Measurements from ENCODE around the gene PIK3R5.

DNA sequence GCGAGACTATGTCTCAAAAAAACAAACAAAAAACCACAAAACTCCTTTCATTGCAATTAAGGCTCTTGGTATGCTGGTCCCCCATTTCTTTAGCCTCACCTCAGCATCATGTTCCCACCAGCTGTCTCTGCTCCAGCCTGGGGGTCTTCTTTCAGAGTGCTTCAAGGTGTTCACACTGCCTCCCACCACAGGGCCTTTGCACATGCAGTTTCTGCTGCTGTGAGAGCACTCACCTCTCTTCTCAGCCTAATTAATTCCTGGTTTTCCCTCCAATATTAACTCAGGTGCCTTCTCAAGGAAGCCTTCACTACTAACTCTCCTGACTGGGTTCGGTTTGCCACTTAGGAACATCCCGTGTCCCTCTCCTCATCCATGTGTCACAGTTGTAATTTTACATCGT lies 82.2 kb downstream of the PIK3R5 start:
- TF ChIP-seq, protein P1, sequence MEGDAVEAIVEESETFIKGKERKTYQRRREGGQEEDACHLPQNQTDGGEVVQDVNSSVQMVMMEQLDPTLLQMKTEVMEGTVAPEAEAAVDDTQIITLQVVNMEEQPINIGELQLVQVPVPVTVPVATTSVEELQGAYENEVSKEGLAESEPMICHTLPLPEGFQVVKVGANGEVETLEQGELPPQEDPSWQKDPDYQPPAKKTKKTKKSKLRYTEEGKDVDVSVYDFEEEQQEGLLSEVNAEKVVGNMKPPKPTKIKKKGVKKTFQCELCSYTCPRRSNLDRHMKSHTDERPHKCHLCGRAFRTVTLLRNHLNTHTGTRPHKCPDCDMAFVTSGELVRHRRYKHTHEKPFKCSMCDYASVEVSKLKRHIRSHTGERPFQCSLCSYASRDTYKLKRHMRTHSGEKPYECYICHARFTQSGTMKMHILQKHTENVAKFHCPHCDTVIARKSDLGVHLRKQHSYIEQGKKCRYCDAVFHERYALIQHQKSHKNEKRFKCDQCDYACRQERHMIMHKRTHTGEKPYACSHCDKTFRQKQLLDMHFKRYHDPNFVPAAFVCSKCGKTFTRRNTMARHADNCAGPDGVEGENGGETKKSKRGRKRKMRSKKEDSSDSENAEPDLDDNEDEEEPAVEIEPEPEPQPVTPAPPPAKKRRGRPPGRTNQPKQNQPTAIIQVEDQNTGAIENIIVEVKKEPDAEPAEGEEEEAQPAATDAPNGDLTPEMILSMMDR (IDR thresholded peaks at IDR 0.05) = no peak
- no peak for TF ChIP-seq POLR2A (IDR thresholded peaks at IDR 0.05)

Data from heart left ventricle (tissue), 13 donors.